IMR-90 (cell line): Measurements from ENCODE around the gene ABCB9. TPM values are rescaled to one million over a fixed set of nuclear protein-coding genes. Genes with fewer than 3 reads are reported as not detected.

Source experiments
- ATAC-seq: fragments of 200-7000 bp; cut with Tn5 transposase; 2 replicates; pipeline ENCODE4 v1.9.1; 2020; ENCODE audit warnings: low read depth, mild to moderate bottlenecking, moderate library complexity
- BruUV-seq: library from RNA; stranded (reverse); fragments of 400-500 nt; replicated peaks from 2 replicates; lab custom pipeline; 2021; lab: Mats Ljungman, UMichigan
- CTCF ChIA-PET: fragments of 300-600 bp; formaldehyde crosslinking; extraction: SDS; loops from one replicate; lab custom pipeline; 2021; ENCODE audit warnings: antibody characterized with exemption; lab: Yijun Ruan, JAX
- POLR2A ChIA-PET: fragments of 300-600 bp; sonication (Branson Sonifier 250); formaldehyde crosslinking; loops from one replicate; lab custom pipeline; 2022; ENCODE audit warnings: antibody characterized with exemption; ENCODE audit not compliant: unreplicated experiment; lab: Charles Lee
- DNase-seq: peaks from one replicate; pipeline ENCODE4 v3.0.0; 2013
- H2AFZ ChIP-seq: replicated peaks from 2 replicates; pipeline ENCODE3; 2013; ENCODE audit warnings: low read length, mild to moderate bottlenecking; ENCODE audit not compliant: poor library complexity
- H2AK5ac ChIP-seq: 2 replicates; pipeline ENCODE4 v1.6.1; 2013; ENCODE audit warnings: low read depth, low read length, inconsistent platforms
- H2AK9ac ChIP-seq: replicated peaks from 2 replicates; pipeline ENCODE3; 2013; ENCODE audit warnings: mild to moderate bottlenecking, low read depth, low read length, moderate library complexity; ENCODE audit not compliant: poor library complexity
- H2BK120ac ChIP-seq: 2 replicates; pipeline ENCODE4 v1.6.1; 2013; ENCODE audit warnings: low read depth, low read length, inconsistent platforms
- H2BK15ac ChIP-seq: 3 replicates; pipeline ENCODE4 v1.6.1; 2013; ENCODE audit warnings: low read depth, low read length, inconsistent platforms
- H2BK20ac ChIP-seq: 2 replicates; pipeline ENCODE4 v1.6.1; 2013; ENCODE audit warnings: low read depth, mild to moderate bottlenecking, inconsistent platforms, low read length, moderate library complexity
- H2BK5ac ChIP-seq: 2 replicates; pipeline ENCODE4 v1.6.1; 2013; ENCODE audit warnings: mild to moderate bottlenecking, low read depth, low read length, inconsistent platforms; ENCODE audit not compliant: poor library complexity, severe bottlenecking
- H3K14ac ChIP-seq: replicated peaks from 2 replicates; pipeline ENCODE4 v1.6.1; 2013; ENCODE audit warnings: low read depth, low read length, inconsistent platforms
- H3K18ac ChIP-seq: 2 replicates; pipeline ENCODE4 v1.6.1; 2013; ENCODE audit warnings: low read depth, low read length, control low read depth
- H3K23ac ChIP-seq: 2 replicates; pipeline ENCODE4 v1.6.1; 2013; ENCODE audit warnings: low read depth, low read length, inconsistent platforms
- H3K27ac ChIP-seq: 2 replicates; pipeline ENCODE4 v1.5.1; 2013; ENCODE audit warnings: mild to moderate bottlenecking, control low read depth, low read length; ENCODE audit not compliant: insufficient read depth
- H3K27me3 ChIP-seq: 2 replicates; pipeline ENCODE4 v1.6.1; 2013; ENCODE audit warnings: low read length; ENCODE audit not compliant: control insufficient read depth, insufficient read depth
- H3K36me3 ChIP-seq: 2 replicates; pipeline ENCODE4 v1.6.1; 2013; ENCODE audit warnings: low read length, mixed read lengths; ENCODE audit not compliant: control insufficient read depth, insufficient read depth
- H3K4ac ChIP-seq: 2 replicates; pipeline ENCODE4 v1.6.1; 2013; ENCODE audit warnings: low read depth, low read length, inconsistent platforms
- H3K4me1 ChIP-seq: 2 replicates; pipeline ENCODE4 v1.6.1; 2013; ENCODE audit warnings: low read length, mixed read lengths; ENCODE audit not compliant: control insufficient read depth, insufficient read depth
- H3K4me2 ChIP-seq: 2 replicates; pipeline ENCODE4 v1.6.1; 2013; ENCODE audit warnings: low read depth, mild to moderate bottlenecking, control low read depth, low read length, moderate library complexity
- H3K4me3 ChIP-seq: 2 replicates; pipeline ENCODE4 v1.5.1; 2013; ENCODE audit warnings: low read depth, mild to moderate bottlenecking, control low read depth, low read length, moderate library complexity; ENCODE audit not compliant: insufficient read depth
- H3K56ac ChIP-seq: 2 replicates; pipeline ENCODE4 v1.6.1; 2013; ENCODE audit warnings: low read length, inconsistent platforms; ENCODE audit not compliant: insufficient read depth; ENCODE audit errors: extremely low read depth
- H3K79me1 ChIP-seq, 2 experiments: 2 replicates each; pipeline ENCODE4 v1.6.1; 2013; ENCODE audit warnings: low read length in 2 of 2, inconsistent platforms in 1 of 2, low read depth in 1 of 2
- H3K9ac ChIP-seq: 2 replicates; pipeline ENCODE4 v1.6.1; 2013; ENCODE audit warnings: low read depth, low read length, control low read depth
- H3K9me1 ChIP-seq: 2 replicates; pipeline ENCODE4 v1.6.1; 2013; ENCODE audit warnings: low read length, inconsistent platforms; ENCODE audit not compliant: insufficient read depth
- H3K9me3 ChIP-seq: 2 replicates; pipeline ENCODE4 v1.6.1; 2013; ENCODE audit warnings: low read length; ENCODE audit not compliant: control insufficient read depth, insufficient read depth
- H4K20me1 ChIP-seq: 2 replicates; pipeline ENCODE4 v1.6.1; 2013; ENCODE audit warnings: low read length, inconsistent platforms; ENCODE audit not compliant: insufficient read depth
- H4K5ac ChIP-seq: 2 replicates; pipeline ENCODE4 v1.6.1; 2013; ENCODE audit warnings: mild to moderate bottlenecking, low read depth, low read length, control low read depth
- H4K8ac ChIP-seq, 2 experiments: 2 replicates each; pipeline ENCODE4 v1.6.1; 2013; ENCODE audit warnings: low read depth in 2 of 2, low read length in 2 of 2, control low read depth in 1 of 2, inconsistent platforms in 1 of 2
- H4K91ac ChIP-seq: 2 replicates; pipeline ENCODE4 v1.6.1; 2013; ENCODE audit warnings: low read depth, low read length, inconsistent platforms; ENCODE audit not compliant: insufficient read depth
- BHLHE40 ChIP-seq: fragments of 150-350 bp; IDR thresholded peaks from 2 replicates; pipeline ENCODE4 v1.6.1; 2016; ENCODE audit warnings: mild to moderate bottlenecking, low read depth, low read length
- CEBPB ChIP-seq: IDR thresholded peaks from 2 replicates; pipeline ENCODE4 v1.6.1; 2012; ENCODE audit warnings: low read depth, low read length, improper control_type of control experiment
- CHD1 ChIP-seq: IDR thresholded peaks from 2 replicates; pipeline ENCODE4 v1.6.1; 2012; ENCODE audit warnings: low read depth, low read length, improper control_type of control experiment
- ELK1 ChIP-seq: fragments of 150-350 bp; IDR thresholded peaks from 2 replicates; pipeline ENCODE4 v1.6.1; 2016; ENCODE audit warnings: low read depth, mild to moderate bottlenecking, low read length, moderate library complexity, borderline replicate concordance
- FOS ChIP-seq: fragments of 150-350 bp; IDR thresholded peaks from 2 replicates; pipeline ENCODE4 v1.6.1; 2016; ENCODE audit warnings: low read depth, low read length
- MAFK ChIP-seq: IDR thresholded peaks from 2 replicates; pipeline ENCODE4 v1.6.1; 2012; ENCODE audit warnings: low read depth, low read length, improper control_type of control experiment
- MAZ ChIP-seq: IDR thresholded peaks from 2 replicates; pipeline ENCODE4 v1.6.1; 2012; ENCODE audit warnings: low read depth, mild to moderate bottlenecking, low read length, improper control_type of control experiment, moderate library complexity, borderline replicate concordance
- MXI1 ChIP-seq: IDR thresholded peaks from 2 replicates; pipeline ENCODE4 v1.6.1; 2012; ENCODE audit warnings: low read depth, mild to moderate bottlenecking, low read length, moderate library complexity, borderline replicate concordance
- NFE2L2 ChIP-seq: fragments of 150-350 bp; IDR thresholded peaks from 2 replicates; pipeline ENCODE4 v1.6.1; 2016; ENCODE audit warnings: low read depth, mild to moderate bottlenecking, low read length
- POLR2A ChIP-seq: IDR thresholded peaks from 2 replicates; pipeline ENCODE4 v1.6.1; 2012; ENCODE audit warnings: mild to moderate bottlenecking, low read depth, low read length
- RAD21 ChIP-seq: IDR thresholded peaks from 2 replicates; pipeline ENCODE4 v1.6.1; 2012; ENCODE audit warnings: low read length, improper control_type of control experiment
- RCOR1 ChIP-seq: IDR thresholded peaks from 2 replicates; pipeline ENCODE4 v1.6.1; 2012; ENCODE audit warnings: mild to moderate bottlenecking, low read length, improper control_type of control experiment; ENCODE audit not compliant: insufficient replicate concordance
- RFX5 ChIP-seq: IDR thresholded peaks from 2 replicates; pipeline ENCODE4 v1.8.0; 2012; ENCODE audit warnings: low read depth, mild to moderate bottlenecking, low read length, moderate library complexity
- USF2 ChIP-seq: fragments of 150-350 bp; IDR thresholded peaks from 2 replicates; pipeline ENCODE4 v1.6.1; 2017; ENCODE audit warnings: mild to moderate bottlenecking, antibody characterized with exemption, low read length, low read depth
- WGBS, 2 experiments: methylation state at CpG; one replicate each; pipeline versions ENCODE4 v1.1.5 to v1.1.7; 2013; ENCODE audit warnings: missing lambda C conversion rate in 2 of 2; ENCODE audit not compliant: insufficient read length in 1 of 2; ENCODE audit errors: extremely low coverage in 2 of 2; 5-methylcytosine and 5-hydroxymethylcytosine counted together
- dilution Hi-C: fragments of 300-500 bp; cut with HindIII; formaldehyde crosslinking; loops from one replicate; pipeline ENCODE4 v1.14.3; 2018; ENCODE audit warnings: low sequenced_read_pairs; ENCODE audit not compliant: unreplicated experiment
- in situ Hi-C: fragments of 300-500 bp; cut with MboI; formaldehyde crosslinking; loops from 3 replicates; pipeline ENCODE4 v1.14.3; 2019; ENCODE audit warnings: low sequenced_read_pairs, inconsistent platforms, mixed read lengths
- intact Hi-C: fragments of 100-400 bp; cut with micrococcal nuclease; formaldehyde crosslinking; loops from 2 replicates; pipeline ENCODE4 v1.10.0; 2022
- polyA plus RNA-seq, 3 experiments: library from polyadenylated mRNA; depleted of rRNA; stranded (reverse); fragments of >200 nt; gene quantifications; 2 replicates each; pipeline ENCODE4 v1.2.3, GENCODE V29; 2012; ENCODE audit warnings: low replicate concordance in 1 of 3
- total RNA-seq: library from RNA; depleted of rRNA; stranded (reverse); fragments of >200 nt; gene quantifications from 2 replicates; pipeline ENCODE4 v1.2.3, GENCODE V29; 2012

ABCB9 gene
- total and polyA plus RNA-seq, 2 of the 4 experiments (the other 2 are of a cell fraction) = 5.6 to 8.3 TPM

GRCh38 chr12:122966743-122967550 lies 684 bp upstream of the ABCB9 start:
- Histone ChIP-seq H2BK15ac (no peak overlapping the region), H3K9ac (no peak overlapping the region), H3K4me3 (no peak overlapping the region), H3K9me1 (no peaks in the 10 kb centered on the region; the same call in 1 of the 2 replicates), H2BK20ac (no peak overlapping the region), H4K91ac (no peak overlapping the region), H3K36me3 (no peaks in the 10 kb centered on the region), H4K20me1 (peaks cover 4% of the 10 kb centered on the region), H2BK5ac (no peak overlapping the region), H3K23ac (no peak overlapping the region), H3K27ac (no peak overlapping the region), H3K9me3 (no peaks in the 10 kb centered on the region), H2AK9ac (no peak overlapping the region), H2AFZ (peak overlapping the region; percentile 66), H3K4me2 (peak overlapping the region; percentile 25; the same call in 1 of the 2 replicates), H3K14ac (no peak overlapping the region), H3K27me3 (no peaks in the 10 kb centered on the region), H3K4me1 (peaks cover 8% of the 10 kb centered on the region), H2AK5ac (peak overlapping the region; percentile 69; the same call in 1 of the 2 replicates), H3K18ac (no peak overlapping the region), H2BK120ac (no peak overlapping the region), H3K79me1 (peaks cover 0 to 25% of the 10 kb centered on the region in 2 experiments; a peak in 2 of 4 replicates), H4K5ac (no peak overlapping the region), H4K8ac (no peak overlapping the region), H3K56ac (no peak overlapping the region), H3K4ac (no peak overlapping the region)
- dilution Hi-C loops (no loop called here), intact Hi-C loops (no loop called here), in situ Hi-C loops (loop anchor here (5.0 to 25.0 kb wide), 2 partner anchors 265 to 330 kb away; partner anchors contain the start of genes MPHOSPH9 and MTRFR)
- no TSS peak for BruUV-seq
- ATAC-seq (no peak), DNase-seq (no peak)
- CTCF ChIA-PET = interaction anchor here (0.6 to 1.0 kb wide), 2 partner anchors 176 to 271 kb away, joined by 3 to 4 read pairs; no protein-coding TSS in a partner anchor
- POLR2A ChIA-PET = no interaction called here
- WGBS, 2 experiments = 46% methylated on average over 7 of the region's 15 CpGs; no CpG with 5 or more reads in 1 of the 2 experiments
- TF ChIP-seq MAZ (no peak), NFE2L2 (no peak), CEBPB (no peak), RAD21 (no peak), MXI1 (no peak), RCOR1 (no peak), CHD1 (no peak), POLR2A (no peak), BHLHE40 (no peak), FOS (no peak), RFX5 (no peak), USF2 (no peak), MAFK (no peak), ELK1 (no peak)
